Sigmoid colon (tissue), 7 donors: ENCODE measurements around the gene EMC10. TPM values are rescaled to one million over a fixed set of nuclear protein-coding genes. Genes with fewer than 3 reads are reported as not detected.

Experiments used
- DNase-seq: peaks from one replicate; pipeline ENCODE4 v3.0.0-alpha.2; 2019
- H3K27ac ChIP-seq, 4 donors: fragments of 200-600 bp; sonication (generic); one replicate each; pipeline ENCODE4 v1.5.1; 2016 to 2019; ENCODE audit warnings: mild to moderate bottlenecking in 1 of 4
- H3K27me3 ChIP-seq, 3 donors: fragments of 200-600 bp; sonication (generic); one replicate each; pipeline ENCODE4 v1.5.1; 2019; ENCODE audit warnings: mild to moderate bottlenecking in 1 of 3
- H3K36me3 ChIP-seq, 4 donors: fragments of 200-600 bp; sonication (generic); one replicate each; pipeline ENCODE4 v1.5.1; 2016 to 2019
- H3K4me1 ChIP-seq, 4 donors: fragments of 200-600 bp; sonication (generic); one replicate each; pipeline ENCODE4 v1.5.1; 2017 to 2019
- H3K4me3 ChIP-seq, 4 donors: fragments of 200-600 bp; sonication (generic); one replicate each; pipeline ENCODE4 v1.5.1; 2017 to 2019; ENCODE audit warnings: mild to moderate bottlenecking in 2 of 4, moderate library complexity in 1 of 4
- H3K9me3 ChIP-seq, 4 donors: fragments of 200-600 bp in 3 of 4; sonication (generic) in 3 of 4; one replicate each; pipeline versions ENCODE4 v1.5.1 to v1.6.1; 2013 to 2019
- EP300 ChIP-seq, 4 donors: sonication (generic); formaldehyde crosslinking; IDR thresholded peaks; one replicate each; pipeline ENCODE4 v1.6.1; 2017; ENCODE audit warnings: antibody characterized with exemption in 4 of 4
- POLR2A ChIP-seq, 2 donors: fragments of 450-650 bp; IDR thresholded peaks; one replicate each; pipeline ENCODE4 v1.6.1; 2016; ENCODE audit warnings: antibody characterized with exemption in 2 of 2, mild to moderate bottlenecking in 2 of 2, moderate library complexity in 2 of 2
- POLR2AphosphoS5 ChIP-seq, 4 donors: sonication (generic); formaldehyde crosslinking; IDR thresholded peaks; one replicate each; pipeline ENCODE4 v1.6.1; 2017; ENCODE audit warnings: antibody characterized with exemption in 4 of 4
- WGBS, 2 donors: extraction: QIAGEN DNeasy Blood & Tissue Kit; methylation state at CpG; one replicate each; pipeline ENCODE4 v1.1.7; 2013; 5-methylcytosine and 5-hydroxymethylcytosine counted together
- intact Hi-C: fragments of 100-400 bp; cut with DNase I; formaldehyde crosslinking; loops from one replicate; pipeline ENCODE4 v1.15.1; 2023
- polyA plus RNA-seq, 3 donors: library from polyadenylated mRNA; stranded (reverse); fragments of 200-250 nt; gene quantifications; one replicate each; pipeline ENCODE4 v1.2.3, GENCODE V29; 2013
- total RNA-seq, 4 donors: library from RNA; depleted of rRNA; stranded (reverse); fragments of >200 nt; gene quantifications; one replicate each; pipeline ENCODE4 v1.1.0, GENCODE V29; 2016
- TF ChIP-seq, protein P1 (sequence below), 4 experiments: fragments of 450-650 bp in 3 of 4; fragments of 200-600 bp in 1 of 4; IDR thresholded peaks; one replicate each; pipeline ENCODE4 v1.5.1; 2016 to 2019; ENCODE audit warnings: antibody characterized with exemption in 4 of 4, mild to moderate bottlenecking in 3 of 4, moderate library complexity in 2 of 4
- donor health status: healthy with polysubstance abuse.
- donor health status: Bipolar disorder and iron deficiency.
- donor health status: healthy.

EMC10 gene
- total RNA-seq, result 10 to 100 TPM; 38.5 to 48.5 (median 42.3) TPM
- 100 to 1,000 TPM in 1 of 3 donors, 10 to 100 TPM in 2; 34.2 to 140 (median 41.8) TPM for polyA plus RNA-seq

DNA sequence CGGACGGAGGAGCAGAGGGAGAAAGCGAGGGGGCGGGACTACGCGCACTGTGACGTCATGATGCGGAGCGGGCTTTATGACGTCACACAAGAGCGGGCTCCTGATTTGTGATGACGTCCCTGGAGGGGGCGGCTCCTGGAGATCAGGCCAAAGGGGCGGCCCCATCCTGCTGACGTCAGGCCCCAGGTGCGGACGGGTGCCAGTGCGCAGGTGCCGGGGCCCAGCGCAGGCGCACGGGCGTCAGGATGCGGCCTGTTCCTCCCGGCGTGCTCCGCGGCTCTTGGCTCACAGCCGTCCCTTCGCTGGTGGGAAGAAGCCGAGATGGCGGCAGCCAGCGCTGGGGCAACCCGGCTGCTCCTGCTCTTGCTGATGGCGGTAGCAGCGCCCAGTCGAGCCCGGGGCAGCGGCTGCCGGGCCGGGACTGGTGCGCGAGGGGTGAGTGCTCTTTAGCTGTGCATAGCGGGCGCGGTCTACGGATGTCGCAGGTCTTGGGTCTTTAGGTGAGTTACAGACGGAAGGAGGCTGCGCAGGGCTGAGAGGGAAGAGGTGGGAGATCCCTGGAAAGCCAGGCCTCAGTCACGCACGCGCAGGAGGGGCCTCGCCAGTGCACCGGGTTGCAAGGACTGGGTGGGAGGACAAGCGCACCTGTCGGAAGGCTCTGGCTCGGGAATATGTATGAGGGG lies at the start of gene EMC10, which contains the start of gene GARIN5A:
EMC10 (plus strand) TSS at position 284 of the 683 bp plus-strand sequence; CDS start at position 322, 38 bp downstream.
GARIN5A (minus strand) TSS at position 625 of the 683 bp plus-strand sequence; CDS start at position 165, 460 bp downstream.
- TF ChIP-seq POLR2A (IDR thresholded peaks at IDR 0.05) (peak in 1 of 2 donors; percentile 38), POLR2AphosphoS5 (IDR thresholded peaks at IDR 0.05) (peak in 3 of 4 donors; percentile 74 to 87 (median 80)), EP300 (IDR thresholded peaks at IDR 0.05) (peak in 1 of 4 donors; percentile 70)
- TF ChIP-seq, protein P1, sequence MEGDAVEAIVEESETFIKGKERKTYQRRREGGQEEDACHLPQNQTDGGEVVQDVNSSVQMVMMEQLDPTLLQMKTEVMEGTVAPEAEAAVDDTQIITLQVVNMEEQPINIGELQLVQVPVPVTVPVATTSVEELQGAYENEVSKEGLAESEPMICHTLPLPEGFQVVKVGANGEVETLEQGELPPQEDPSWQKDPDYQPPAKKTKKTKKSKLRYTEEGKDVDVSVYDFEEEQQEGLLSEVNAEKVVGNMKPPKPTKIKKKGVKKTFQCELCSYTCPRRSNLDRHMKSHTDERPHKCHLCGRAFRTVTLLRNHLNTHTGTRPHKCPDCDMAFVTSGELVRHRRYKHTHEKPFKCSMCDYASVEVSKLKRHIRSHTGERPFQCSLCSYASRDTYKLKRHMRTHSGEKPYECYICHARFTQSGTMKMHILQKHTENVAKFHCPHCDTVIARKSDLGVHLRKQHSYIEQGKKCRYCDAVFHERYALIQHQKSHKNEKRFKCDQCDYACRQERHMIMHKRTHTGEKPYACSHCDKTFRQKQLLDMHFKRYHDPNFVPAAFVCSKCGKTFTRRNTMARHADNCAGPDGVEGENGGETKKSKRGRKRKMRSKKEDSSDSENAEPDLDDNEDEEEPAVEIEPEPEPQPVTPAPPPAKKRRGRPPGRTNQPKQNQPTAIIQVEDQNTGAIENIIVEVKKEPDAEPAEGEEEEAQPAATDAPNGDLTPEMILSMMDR (IDR thresholded peaks at IDR 0.05), result no peak
- Histone ChIP-seq H3K27ac (peak within 1 kb of the TSS; percentile 76 to 81 (median 80)), H3K4me1 (peaks cover 0 to 26% (median 15%) of the 10 kb centered on the region in 4 donors), H3K36me3 (peaks cover 10 to 31% (median 14%) of the 10 kb centered on the region in 4 donors), H3K4me3 (peak within 1 kb of the TSS; percentile 75 to 95 (median 88)), H3K9me3 (no peaks in the 10 kb centered on the region), H3K27me3 (no peaks in the 10 kb centered on the region)
- peak; percentile 95 for DNase-seq
- intact Hi-C loops, result loop anchor here (1.0 to 2.0 kb wide), 2 partner anchors 35 to 100 kb away; partner anchors contain the start of genes JOSD2 and NR1H2
- WGBS, 2 donors, result 2% methylated on average over 58 of the region's 58 CpGs

- H3K36me3 ChIP-seq, result no peaks in the 10 kb centered on the region
- intact Hi-C loops, result no loop called here
- DNase-seq, result no peak
- peak overlapping the region in 3 of 4 donors; percentile 16 to 34 (median 31) for H3K4me3 ChIP-seq
- WGBS, 2 donors, result 81 to 84% methylated on average over 26 of the region's 26 CpGs
- H3K27me3 ChIP-seq, result peaks cover 7 to 52% (median 44%) of the 10 kb centered on the region in 3 donors
- H3K4me1 ChIP-seq, result peaks cover 0 to 23% (median 15%) of the 10 kb centered on the region in 4 donors
- peak overlapping the region in 1 of 4 donors; percentile 48 for H3K27ac ChIP-seq
- H3K9me3 ChIP-seq, result no peaks in the 10 kb centered on the region
- TF ChIP-seq, protein P1 (IDR thresholded peaks at IDR 0.05), result no peak
- TF ChIP-seq EP300 (IDR thresholded peaks at IDR 0.05) (no peak), POLR2AphosphoS5 (IDR thresholded peaks at IDR 0.05) (no peak), POLR2A (IDR thresholded peaks at IDR 0.05) (no peak)
These were observed 48.9 kb upstream of the EMC10 start for GRCh38 chr19:50427318-50427925.

DNA sequence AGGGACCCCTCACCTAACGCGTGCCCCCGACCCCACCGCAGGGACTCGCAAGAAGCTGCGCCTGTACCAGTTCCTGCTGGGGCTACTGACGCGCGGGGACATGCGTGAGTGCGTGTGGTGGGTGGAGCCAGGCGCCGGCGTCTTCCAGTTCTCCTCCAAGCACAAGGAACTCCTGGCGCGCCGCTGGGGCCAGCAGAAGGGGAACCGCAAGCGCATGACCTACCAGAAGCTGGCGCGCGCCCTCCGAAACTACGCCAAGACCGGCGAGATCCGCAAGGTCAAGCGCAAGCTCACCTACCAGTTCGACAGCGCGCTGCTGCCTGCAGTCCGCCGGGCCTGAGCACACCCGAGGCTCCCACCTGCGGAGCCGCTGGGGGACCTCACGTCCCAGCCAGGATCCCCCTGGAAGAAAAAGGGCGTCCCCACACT lies 48.3 kb upstream of the EMC10 start:
- TF ChIP-seq EP300 (IDR thresholded peaks at IDR 0.05) (peak in 1 of 4 donors; percentile 42), POLR2AphosphoS5 (IDR thresholded peaks at IDR 0.05) (peak in 3 of 4 donors; percentile 22 to 73 (median 30)), POLR2A (IDR thresholded peaks at IDR 0.05) (peak in 1 of 2 donors; percentile 5)
- TF ChIP-seq, protein P1 (IDR thresholded peaks at IDR 0.05), result no peak
- 5 to 32% methylated on average over 38 of the region's 38 CpGs for WGBS, 2 donors
- peak; percentile 94 for DNase-seq
- no peaks in the 10 kb centered on the region for H3K36me3 ChIP-seq
- H3K4me3 ChIP-seq, result peak overlapping the region in 3 of 4 donors; percentile 16 to 34 (median 31)
- no peaks in the 10 kb centered on the region for H3K9me3 ChIP-seq
- peak overlapping the region in 2 of 4 donors; percentile 40 to 48 for H3K27ac ChIP-seq
- peaks cover 11 to 53% (median 45%) of the 10 kb centered on the region in 3 donors for H3K27me3 ChIP-seq
- intact Hi-C loops, result no loop called here
- peaks cover 0 to 26% (median 18%) of the 10 kb centered on the region in 4 donors for H3K4me1 ChIP-seq

- no peaks in the 10 kb centered on the region for H3K36me3 ChIP-seq
- H3K9me3 ChIP-seq, result no peaks in the 10 kb centered on the region
- no peak overlapping the region for H3K27ac ChIP-seq
- H3K4me3 ChIP-seq, result no peak overlapping the region
- intact Hi-C loops, result no loop called here
- H3K4me1 ChIP-seq, result peaks cover 0 to 26% (median 18%) of the 10 kb centered on the region in 4 donors
- 85 to 87% methylated on average over 7 of the region's 7 CpGs for WGBS, 2 donors
- H3K27me3 ChIP-seq, result peaks cover 12 to 54% (median 47%) of the 10 kb centered on the region in 3 donors
- DNase-seq, result no peak
- TF ChIP-seq EP300 (IDR thresholded peaks at IDR 0.05) (no peak), POLR2AphosphoS5 (IDR thresholded peaks at IDR 0.05) (no peak), POLR2A (IDR thresholded peaks at IDR 0.05) (no peak)
- TF ChIP-seq, protein P1 (IDR thresholded peaks at IDR 0.05), result no peak
These were observed 47.4 kb upstream of the EMC10 start for GRCh38 chr19:50428772-50429463.
